HG03457 (cell line): ENCODE results near the gene KPNA2.
"Not testable (repeated sequence)": the region's sequence is repeated elsewhere in the genome, so short reads cannot be mapped to it uniquely, and the experiment has no call there.

Source experiments
- ATAC-seq: cut with Tn5 transposase; IDR thresholded peaks from one replicate; pipeline ENCODE4 v1.9.1; 2021; ENCODE audit warnings: moderate number of reproducible peaks; ENCODE audit not compliant: unreplicated experiment

The KPNA2 gene

DNA sequence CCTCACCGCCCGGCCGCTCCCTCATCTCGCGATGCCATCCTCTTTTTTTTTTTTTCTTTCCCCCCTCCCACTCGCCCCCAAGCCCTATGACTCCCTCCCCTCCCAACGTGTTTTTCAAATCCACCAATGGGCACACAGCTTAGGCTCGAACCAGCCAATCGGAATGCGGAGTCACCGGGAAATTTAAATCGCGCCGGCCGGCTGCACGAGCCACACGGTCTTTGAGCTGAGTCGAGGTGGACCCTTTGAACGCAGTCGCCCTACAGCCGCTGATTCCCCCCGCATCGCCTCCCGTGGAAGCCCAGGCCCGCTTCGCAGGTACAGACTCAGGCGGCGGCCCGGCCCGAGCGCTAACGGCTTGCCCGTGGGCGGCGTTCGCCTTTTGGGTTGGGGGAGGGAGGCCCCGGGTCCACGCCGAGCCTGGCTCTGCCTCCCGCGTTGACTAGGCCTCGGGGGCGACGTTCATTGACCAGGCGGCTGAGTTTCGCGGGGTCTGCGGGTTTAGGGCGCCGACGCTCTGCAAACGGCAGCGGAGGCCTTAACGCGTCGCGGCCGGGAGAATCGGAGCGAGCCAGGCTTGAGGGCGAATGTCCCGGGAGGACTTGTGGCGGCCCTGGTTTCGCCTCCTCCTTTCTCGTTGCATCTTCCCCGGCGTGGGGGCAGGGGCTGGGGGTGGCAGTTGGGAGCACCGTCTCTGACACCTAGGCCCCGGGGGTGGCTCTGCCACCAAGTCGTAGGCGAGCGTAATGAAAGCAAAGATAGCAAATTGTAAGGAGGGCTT is at the start of gene KPNA2:
TSS of gene KPNA2 (plus strand) at position 213 of the 781 bp plus-strand sequence. CDS start 1,398 bp downstream, outside the sequence.
- ATAC-seq = peak; percentile 80

GRCh38 chr17:67990909-67991308 is 44.6 kb upstream of the KPNA2 start:
- ATAC-seq = no peak

DNA sequence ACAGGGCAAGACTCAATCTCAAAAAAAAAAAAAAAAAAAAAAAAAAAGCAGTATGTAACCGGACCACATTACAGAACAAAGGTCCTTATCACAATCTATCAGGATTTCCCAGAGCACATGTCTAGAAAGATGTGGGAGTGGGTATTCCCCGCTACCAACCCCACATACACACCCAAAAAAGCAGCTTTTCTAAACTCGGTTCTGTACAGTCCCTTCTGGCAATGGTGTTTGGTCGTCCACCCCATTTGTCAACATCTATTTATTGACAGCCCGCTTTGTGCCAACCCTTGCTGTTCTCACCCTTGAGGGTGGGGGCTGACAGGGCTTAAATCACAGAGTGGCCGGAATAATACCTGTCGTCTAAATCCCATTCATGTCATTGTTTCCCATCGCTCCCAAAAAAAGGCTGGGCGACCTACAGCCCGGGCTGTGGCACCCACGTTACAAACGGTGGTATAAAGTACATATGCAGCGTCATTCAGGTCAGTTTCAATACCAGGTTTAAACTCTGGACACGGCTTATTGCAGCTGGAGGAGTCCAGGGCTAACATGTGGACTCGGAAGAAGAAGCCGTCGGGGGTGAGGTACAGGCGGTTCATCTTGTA is 42.9 kb upstream of the KPNA2 start:
- ATAC-seq = no peak

- ATAC-seq = peak; percentile 66
Observed at GRCh38 chr17:67993153-67993997, 42.2 kb upstream of the KPNA2 start.

DNA sequence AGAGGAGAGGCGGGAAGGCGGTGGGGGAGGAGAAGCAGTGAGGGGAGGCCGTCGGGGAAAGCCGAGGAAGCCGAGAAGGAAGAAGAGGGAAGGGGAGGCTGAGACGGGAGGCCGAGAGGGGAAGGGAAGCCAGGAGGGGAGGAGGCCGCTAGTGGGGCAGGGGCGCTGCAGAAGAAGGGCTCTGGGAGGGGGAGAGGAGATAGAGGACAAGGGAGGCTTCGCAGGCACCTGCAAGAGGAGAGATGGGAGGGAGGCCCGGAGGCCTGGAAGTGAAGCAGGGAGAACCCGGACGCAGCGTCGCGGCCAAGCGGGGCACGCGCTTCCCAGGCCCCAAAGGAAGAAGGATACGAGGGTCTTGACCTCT is 41.6 kb upstream of the KPNA2 start:
- no peak for ATAC-seq

DNA sequence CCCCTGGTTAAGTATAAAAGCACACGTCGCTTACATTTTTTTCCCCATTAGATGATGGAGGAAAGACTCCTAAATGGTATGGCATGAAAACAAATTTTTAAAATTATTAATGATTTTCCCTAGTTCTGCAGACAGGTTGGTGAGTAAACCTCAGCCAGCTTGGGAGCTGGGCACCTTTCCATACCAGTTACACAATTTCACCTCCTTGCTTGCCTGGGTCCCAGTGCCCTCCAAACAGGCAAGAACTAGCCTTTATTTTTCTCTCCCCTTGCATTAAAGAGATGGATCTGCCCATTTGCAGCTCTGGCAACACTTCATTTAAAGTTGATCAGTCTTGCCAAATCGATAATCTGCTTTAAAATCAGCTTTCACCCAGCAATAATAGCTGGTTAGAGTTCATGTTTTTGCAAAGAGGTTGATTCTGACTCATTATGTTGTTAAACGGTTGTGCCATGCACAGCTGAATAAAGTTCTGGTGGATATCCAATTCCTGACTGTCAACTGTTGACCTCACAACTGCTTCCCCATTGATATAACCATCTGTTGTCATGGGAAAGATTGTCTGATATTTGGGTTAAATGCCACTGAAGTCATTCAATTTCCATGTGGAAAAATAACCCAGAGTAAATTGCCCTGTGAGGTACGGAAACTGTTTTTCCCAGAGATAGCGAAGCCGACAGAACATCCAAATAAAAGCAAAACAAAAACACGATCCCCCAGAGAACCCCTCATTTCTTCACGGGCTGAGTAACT is 40.5 kb upstream of the KPNA2 start:
- ATAC-seq = no peak

- no peak for ATAC-seq
Observed at GRCh38 chr17:67995570-67996263, 39.8 kb upstream of the KPNA2 start.

DNA sequence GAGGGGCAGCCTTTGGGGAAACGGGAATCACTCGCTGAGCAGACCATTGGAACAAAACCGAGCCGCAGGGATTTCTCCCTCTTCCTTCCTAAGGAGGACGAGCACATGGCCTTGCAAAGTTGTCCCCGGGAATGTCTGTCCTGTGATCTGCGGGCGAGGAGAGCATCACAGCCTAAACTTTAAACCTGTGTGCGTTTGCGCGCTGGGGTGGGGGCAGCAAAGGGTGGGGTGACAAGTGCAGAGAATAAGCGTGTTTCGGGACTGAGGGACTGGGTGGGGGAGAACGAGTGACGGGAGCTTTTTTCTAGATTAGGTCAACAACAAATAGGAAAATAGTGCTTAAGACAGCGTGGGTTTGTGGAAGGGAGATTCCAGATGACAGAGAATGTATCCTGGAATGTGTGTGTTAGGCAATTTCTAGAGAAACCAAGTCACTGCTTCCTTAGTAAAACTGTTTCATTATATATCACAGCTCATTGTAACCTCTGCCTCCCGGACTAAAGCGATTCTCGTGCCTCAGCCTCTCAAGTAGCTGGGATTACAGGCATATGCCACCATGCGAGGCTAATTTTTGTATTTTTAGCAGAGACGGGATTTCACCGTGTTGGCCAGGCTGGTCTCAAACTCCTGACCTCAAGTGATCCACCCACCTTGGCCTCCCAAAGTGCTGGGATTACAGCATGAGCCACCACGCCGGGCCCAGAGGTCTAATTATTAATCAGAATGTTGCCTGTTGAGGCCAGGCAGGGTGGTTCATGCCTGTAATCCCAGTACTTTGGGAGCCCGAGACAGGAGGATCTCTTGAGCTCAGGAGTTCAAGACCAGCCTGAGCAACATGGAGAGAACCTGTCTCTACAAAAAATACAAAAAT is 39.0 kb upstream of the KPNA2 start, which contains the start of gene C17orf58:
TSS of gene C17orf58 (minus strand) at position 169 of the 871 bp plus-strand sequence. CDS start 271 bp downstream, outside the sequence.
- ATAC-seq = not testable (repeated sequence)

DNA sequence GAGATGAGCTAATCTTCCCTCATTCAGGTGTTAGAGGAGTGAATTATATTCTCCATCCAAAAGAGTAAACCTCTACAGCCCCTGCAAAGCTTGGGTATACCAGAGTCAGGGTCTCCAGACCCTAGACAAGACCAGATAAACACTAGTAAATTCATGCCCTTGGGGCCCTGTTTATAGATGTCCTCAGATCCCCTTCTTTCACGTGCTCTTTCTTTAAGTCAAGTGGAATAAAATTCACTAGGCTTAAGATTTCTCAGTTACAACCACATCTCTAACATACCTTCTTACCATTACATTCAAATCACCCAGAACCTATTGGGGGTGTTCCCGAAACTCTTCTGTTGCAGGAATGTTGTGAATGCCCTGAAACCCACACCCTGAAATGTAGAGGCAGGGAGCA is 37.1 kb upstream of the KPNA2 start:
- ATAC-seq = no peak

- ATAC-seq = no peak
Observed at GRCh38 chr17:67999291-67999911, 36.1 kb upstream of the KPNA2 start.

DNA sequence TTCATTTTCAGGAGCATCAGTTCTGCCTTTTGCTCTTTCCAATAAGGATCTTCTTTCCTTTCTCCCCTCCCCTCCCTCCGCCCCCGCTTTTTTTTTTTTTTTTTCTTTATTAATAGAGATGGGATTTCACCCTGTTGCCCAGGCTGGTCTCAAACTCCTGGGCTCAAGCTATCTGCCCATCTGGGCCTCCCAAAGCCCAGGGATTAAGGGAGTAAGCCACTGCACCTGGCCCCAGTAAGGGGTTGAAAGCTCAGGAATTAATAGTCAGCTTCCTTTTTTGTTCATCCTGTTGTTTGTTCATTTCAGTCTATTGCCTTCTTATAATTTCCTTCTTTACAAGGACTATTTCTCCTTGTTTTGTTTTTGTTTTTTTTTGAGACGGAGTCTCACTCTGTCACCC is 31.3 kb upstream of the KPNA2 start:
- no peak for ATAC-seq

GRCh38 chr17:68006797-68007196 is 28.7 kb upstream of the KPNA2 start:
- ATAC-seq = no peak

DNA sequence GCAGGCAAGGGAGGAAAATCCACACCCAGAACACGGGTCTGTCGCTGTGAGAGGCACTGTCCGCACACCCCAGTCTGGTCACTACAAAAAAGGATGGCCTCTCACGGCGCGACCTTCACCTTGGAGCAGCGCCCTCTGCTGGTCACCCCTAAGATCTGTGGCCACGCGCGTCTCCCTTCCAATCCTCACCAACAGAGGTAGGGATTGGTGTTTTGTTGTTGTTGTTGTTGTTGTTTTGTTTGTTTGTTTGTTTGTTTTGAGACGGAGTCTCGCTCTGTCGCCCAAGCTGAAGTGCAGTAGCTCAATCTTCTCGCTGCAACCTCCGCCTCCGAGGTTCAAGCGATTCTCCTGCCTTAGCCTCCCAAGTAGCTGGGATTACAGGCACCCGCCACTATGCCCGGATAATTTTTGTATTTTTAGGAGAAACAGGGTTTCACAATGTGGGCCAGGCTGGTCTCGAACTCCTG is 24.3 kb upstream of the KPNA2 start:
- no peak for ATAC-seq

DNA sequence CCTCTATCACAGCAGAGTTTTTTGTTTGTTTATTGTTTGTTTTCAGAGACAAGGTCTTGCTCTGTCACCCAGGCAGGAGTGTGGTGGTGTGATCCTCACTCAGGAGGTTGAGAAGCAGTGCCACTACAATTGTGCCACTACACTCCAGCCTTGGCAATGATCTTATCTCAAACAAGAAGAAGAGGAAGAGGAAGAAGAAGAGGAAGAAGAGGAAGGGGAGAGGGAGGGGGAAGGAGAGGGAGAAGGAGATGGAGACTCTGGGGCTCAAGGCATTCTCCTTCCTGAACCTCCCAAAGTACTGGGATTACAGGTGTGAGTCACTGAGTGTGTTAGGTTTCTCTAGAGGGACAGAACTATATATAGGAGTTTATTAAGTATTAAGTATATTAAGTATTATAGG is 22.1 kb upstream of the KPNA2 start:
- ATAC-seq = no peak

DNA sequence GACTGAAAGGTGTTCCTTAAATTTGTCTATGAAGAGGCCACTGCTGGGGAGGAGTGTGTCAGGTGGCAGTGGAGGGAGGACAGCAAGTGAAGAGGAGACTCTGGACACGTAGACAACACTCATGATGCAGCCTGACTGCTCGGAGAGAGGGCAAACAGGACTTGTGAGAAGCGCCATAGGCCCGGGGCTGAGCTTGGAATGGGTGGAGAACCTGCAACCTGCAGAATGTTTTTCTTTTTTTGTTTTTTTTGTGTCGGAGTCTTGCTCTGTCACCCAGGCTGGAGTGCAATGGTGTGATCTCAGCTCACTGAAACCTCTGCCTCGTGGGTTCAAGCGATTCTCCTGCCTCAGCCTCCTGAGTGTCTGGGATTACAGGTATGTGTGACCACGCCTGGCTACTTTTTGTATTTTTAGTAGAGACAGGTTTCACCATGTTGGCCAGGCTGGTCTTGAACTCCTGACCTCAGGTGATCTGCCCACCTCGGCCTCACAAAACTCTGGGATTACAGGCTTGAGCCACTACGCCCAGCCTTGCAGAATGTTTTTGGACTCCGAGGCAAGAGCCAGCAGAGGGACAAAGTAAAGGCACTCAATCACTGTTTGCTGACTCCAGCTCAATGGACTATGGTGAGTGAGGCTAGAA is 20.3 kb upstream of the KPNA2 start:
- ATAC-seq = no peak

GRCh38 chr17:68016838-68017237 is 18.7 kb upstream of the KPNA2 start:
- no peak for ATAC-seq

DNA sequence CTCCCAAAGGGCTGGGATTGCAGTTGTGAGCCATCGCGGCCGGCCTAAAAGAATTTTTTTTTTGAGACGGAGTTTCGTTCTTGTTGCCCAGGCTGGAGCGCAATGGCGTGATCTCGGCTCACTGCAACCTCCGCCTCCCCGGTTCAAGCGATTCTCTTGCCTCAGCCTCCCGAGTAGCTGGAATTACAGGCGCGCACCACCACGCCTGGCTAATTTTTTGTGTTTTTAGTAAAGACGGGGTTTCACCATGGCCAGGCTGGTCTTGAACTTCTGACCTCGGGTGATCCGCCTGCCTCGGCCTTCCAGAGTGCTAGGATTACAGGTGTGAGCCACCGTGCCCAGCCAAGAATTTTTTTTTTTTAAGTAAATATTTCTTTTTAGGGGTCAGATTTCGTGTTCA is 17.0 kb upstream of the KPNA2 start:
- not testable (repeated sequence) for ATAC-seq

- no peak for ATAC-seq
Observed at GRCh38 chr17:68019336-68019674, 16.2 kb upstream of the KPNA2 start.
